Progenitor cell of endocrine pancreas (in vitro differentiated cells): Measurements from ENCODE around the gene RECQL5. TPM values are rescaled to one million over a fixed set of nuclear protein-coding genes. Genes with fewer than 3 reads are reported as not detected.

Experiments used
- DNase-seq: peaks from one replicate; pipeline ENCODE4 v3.0.0; 2021; ENCODE audit warnings: low spot score; ENCODE audit not compliant: unreplicated experiment
- H3K27ac Mint-ChIP-seq: 2 replicates; pipeline ENCODE4 v1.8.0; 2021; ENCODE audit warnings: mild to moderate bottlenecking, moderate library complexity, mixed read lengths
- H3K27me3 Mint-ChIP-seq: 2 replicates; pipeline ENCODE4 v1.8.0; 2021; ENCODE audit warnings: mixed read lengths
- H3K36me3 Mint-ChIP-seq: 2 replicates; pipeline ENCODE4 v1.8.0; 2022; ENCODE audit warnings: mixed read lengths; ENCODE audit not compliant: insufficient read depth
- H3K4me1 Mint-ChIP-seq: 2 replicates; pipeline ENCODE4 v1.8.0; 2021; ENCODE audit warnings: low read depth, mixed read lengths
- H3K4me3 Mint-ChIP-seq: 2 replicates; pipeline ENCODE4 v1.8.0; 2021; ENCODE audit warnings: low read depth, mild to moderate bottlenecking, moderate library complexity, mixed read lengths
- H3K9me3 Mint-ChIP-seq: 2 replicates; pipeline ENCODE4 v1.8.0; 2021; ENCODE audit warnings: low read depth, mixed read lengths
- CTCF ChIP-seq: fragments of 200-600 bp; sonication (generic); IDR thresholded peaks from one replicate; pipeline ENCODE4 v1.5.0; 2021; ENCODE audit warnings: antibody characterized with exemption, mild to moderate bottlenecking; ENCODE audit not compliant: unreplicated experiment
- total RNA-seq: library from RNA; stranded (reverse); gene quantifications from 2 replicates; pipeline ENCODE4 v1.2.1, GENCODE V29; 2021

The RECQL5 gene
- total RNA-seq, 1 donor from 2014 or later: 67.7 TPM

- H3K36me3 Mint-ChIP-seq: peaks cover 6% of the 10 kb centered on the region
- DNase-seq: no peak
- no peak for TF ChIP-seq CTCF
- no peak overlapping the region for H3K27ac Mint-ChIP-seq
- H3K9me3 Mint-ChIP-seq: no peaks in the 10 kb centered on the region
- H3K27me3 Mint-ChIP-seq: no peaks in the 10 kb centered on the region
- H3K4me3 Mint-ChIP-seq: no peak overlapping the region
- H3K4me1 Mint-ChIP-seq: no peaks in the 10 kb centered on the region
Observed at GRCh38 chr17:75622076-75622475, 44.9 kb downstream of the RECQL5 start.

- TF ChIP-seq CTCF: no peak
- no peaks in the 10 kb centered on the region for H3K27me3 Mint-ChIP-seq
- H3K4me3 Mint-ChIP-seq: no peak overlapping the region
- peaks cover 6% of the 10 kb centered on the region for H3K36me3 Mint-ChIP-seq
- H3K4me1 Mint-ChIP-seq: no peaks in the 10 kb centered on the region
- DNase-seq: no peak
- H3K9me3 Mint-ChIP-seq: no peaks in the 10 kb centered on the region
- peak overlapping the region; percentile 37 for H3K27ac Mint-ChIP-seq
Observed at GRCh38 chr17:75621489-75621888, 45.5 kb downstream of the RECQL5 start.

- no peaks in the 10 kb centered on the region for H3K27me3 Mint-ChIP-seq
- peak; percentile 51 for TF ChIP-seq CTCF
- peaks cover 6% of the 10 kb centered on the region for H3K36me3 Mint-ChIP-seq
- H3K9me3 Mint-ChIP-seq: no peaks in the 10 kb centered on the region
- no peak overlapping the region for H3K4me3 Mint-ChIP-seq
- no peaks in the 10 kb centered on the region for H3K4me1 Mint-ChIP-seq
- H3K27ac Mint-ChIP-seq: no peak overlapping the region
- no peak for DNase-seq
Observed at GRCh38 chr17:75619506-75620431, 47.2 kb downstream of the RECQL5 start.

- H3K27ac Mint-ChIP-seq: no peak overlapping the region
- DNase-seq: no peak
- no peak overlapping the region for H3K4me3 Mint-ChIP-seq
- TF ChIP-seq CTCF: no peak
- H3K4me1 Mint-ChIP-seq: no peaks in the 10 kb centered on the region
- no peaks in the 10 kb centered on the region for H3K9me3 Mint-ChIP-seq
- peaks cover 6% of the 10 kb centered on the region for H3K36me3 Mint-ChIP-seq
- H3K27me3 Mint-ChIP-seq: no peaks in the 10 kb centered on the region
Observed at GRCh38 chr17:75617675-75618074, 49.3 kb downstream of the RECQL5 start.

- Mint-ChIP-seq H3K9me3 (no peaks in the 10 kb centered on the region), H3K27ac (no peak overlapping the region)
Observed at GRCh38 chr17:75617218-75617617, 49.7 kb downstream of the RECQL5 start.

More at GRCh38 chr17:75617218-75617617, 49.7 kb downstream of the RECQL5 start:
- no peak for DNase-seq
- Mint-ChIP-seq H3K4me1 (no peaks in the 10 kb centered on the region), H3K27me3 (no peaks in the 10 kb centered on the region), H3K36me3 (peaks cover 4% of the 10 kb centered on the region), H3K4me3 (no peak overlapping the region)
- TF ChIP-seq CTCF: no peak
